H1 (cell line): ENCODE results near the gene ZNF576. TPM values are rescaled to one million over a fixed set of nuclear protein-coding genes. Genes with fewer than 3 reads are reported as not detected.

ENCODE experiments used
- CHD1 ChIP-seq: IDR thresholded peaks from 2 replicates; pipeline ENCODE4 v1.6.1; 2012; ENCODE audit warnings: low read depth, low read length, improper control_type of control experiment
- KDM4A ChIP-seq: IDR thresholded peaks from one replicate; pipeline ENCODE4 v1.7.1; 2012; ENCODE audit warnings: low read depth, mild to moderate bottlenecking, moderate library complexity, low read length, inconsistent platforms; ENCODE audit not compliant: severe bottlenecking
- RNF2 ChIP-seq: fragments of 200-900, 300-1000 bp; sonication (generic); IDR thresholded peaks from 2 replicates; pipeline ENCODE4 v1.7.1; 2016; ENCODE audit warnings: borderline replicate concordance, low read depth, mild to moderate bottlenecking, antibody characterized with exemption, low read length; ENCODE audit not compliant: poor library complexity, severe bottlenecking; ENCODE audit errors: missing control alignments
- SIN3A ChIP-seq, 2 experiments: IDR thresholded peaks in 1 of 2; conservative IDR thresholded peaks in 1 of 2; 2 replicates each; pipeline ENCODE4 v1.6.1; 2011 to 2012; ENCODE audit warnings: low read length in 2 of 2, improper control_type of control experiment in 1 of 2, low read depth in 1 of 2, mild to moderate bottlenecking in 1 of 2
- polyA plus RNA-seq, 7 experiments: library from polyadenylated mRNA; depleted of rRNA in 3 of 7; stranded (reverse) in 5 of 7; unstranded in 2 of 7; fragments of >200 nt in 5 of 7; fragments of 200-250 nt in 2 of 7; gene quantifications; 1 replicate in 5 of 7; 2 replicates in 1 of 7; 4 replicates in 1 of 7; pipeline versions ENCODE4 v1.2.1 to v1.2.3, GENCODE V29; 2011 to 2013; ENCODE audit warnings: missing spikeins in 2 of 7, mixed read lengths in 2 of 7
- total RNA-seq: library from RNA; stranded (reverse); fragmentation: NEBNext Ultra II Directional; extraction: Animal tissue kit (Norgen Biotek cat#: 25700); gene quantifications from 2 replicates; pipeline ENCODE4 v1.2.1, GENCODE V29; 2021

Gene ZNF576
- total and polyA plus RNA-seq, 2 of the 8 experiments (the other 6 are each of a cell fraction or from before 2014, with no cell fraction given), result 13.6 to 32.4 TPM

GRCh38 chr19:43575156-43575950 lies 21.0 kb upstream of the ZNF576 start, which contains the start of the genes PINLYP and XRCC1 (continued):
- peak; percentile 51 for TF ChIP-seq KDM4A
- TF ChIP-seq RNF2, result no peak
- TF ChIP-seq SIN3A (conservative IDR thresholded peaks at IDR 0.05 in 1 of 2, IDR thresholded peaks at IDR 0.05 in 1 of 2; ENCODE audit: low read depth in 1 of 2, low read length in 2 of 2), result peak; percentile 20 to 84; a peak in 3 of 4 replicates
- no peak for TF ChIP-seq CHD1
